Mesenchymal stem cell (in vitro differentiated cells and primary cell): ENCODE data around the gene MSMB.
A peak's percentile ranks its signal among the peaks of the same experiment; 100 is the strongest.

Source experiments
- DNase-seq: peaks from one replicate; pipeline ENCODE4 v3.0.0-alpha.2; 2013
- H2AFZ ChIP-seq: one replicate; pipeline ENCODE4 v1.6.1; 2013; ENCODE audit warnings: low read depth, mild to moderate bottlenecking, control low read depth, inconsistent platforms, low read length, moderate library complexity
- H2AK5ac ChIP-seq: 2 replicates; pipeline ENCODE4 v1.6.1; 2013; ENCODE audit warnings: low read length, moderate library complexity, mild to moderate bottlenecking, inconsistent platforms; ENCODE audit not compliant: severe bottlenecking
- H2BK120ac ChIP-seq: one replicate; pipeline ENCODE4 v1.6.1; 2013; ENCODE audit warnings: low read depth, mild to moderate bottlenecking, inconsistent platforms, low read length, moderate library complexity
- H2BK12ac ChIP-seq, 2 experiments: one replicate each; pipeline ENCODE4 v1.6.1; 2013; ENCODE audit warnings: inconsistent platforms in 2 of 2, low read length in 2 of 2, mild to moderate bottlenecking in 2 of 2, moderate library complexity in 2 of 2, control low read depth in 1 of 2
- H2BK15ac ChIP-seq: one replicate; pipeline ENCODE4 v1.6.1; 2013; ENCODE audit warnings: mild to moderate bottlenecking, low read depth, inconsistent platforms; ENCODE audit not compliant: poor library complexity, severe bottlenecking
- H2BK5ac ChIP-seq: 2 replicates; pipeline ENCODE4 v1.6.1; 2013; ENCODE audit warnings: low read depth, mild to moderate bottlenecking, low read length, control low read depth, inconsistent platforms; ENCODE audit not compliant: poor library complexity, severe bottlenecking
- H3K14ac ChIP-seq, 2 experiments: one replicate each; pipeline ENCODE4 v1.6.1; 2013; ENCODE audit warnings: inconsistent platforms in 2 of 2, low read length in 2 of 2, control low read depth in 1 of 2, mild to moderate bottlenecking in 1 of 2, moderate library complexity in 1 of 2
- H3K18ac ChIP-seq, 2 experiments: one replicate each; pipeline ENCODE4 v1.6.1; 2013; ENCODE audit warnings: inconsistent platforms in 2 of 2, low read length in 2 of 2, control low read depth in 1 of 2, low read depth in 1 of 2, mild to moderate bottlenecking in 1 of 2
- H3K23ac ChIP-seq, 2 experiments: one replicate each; pipeline ENCODE4 v1.6.1; 2013; ENCODE audit warnings: inconsistent platforms in 2 of 2, low read length in 2 of 2, mild to moderate bottlenecking in 2 of 2, moderate library complexity in 2 of 2, control low read depth in 1 of 2
- H3K27ac ChIP-seq: 2 replicates; pipeline ENCODE4 v1.5.1; 2013; ENCODE audit warnings: mild to moderate bottlenecking, moderate library complexity, low read length, control low read depth, inconsistent platforms; ENCODE audit not compliant: poor library complexity, severe bottlenecking
- H3K27me3 ChIP-seq, 2 experiments: 2 replicates each; pipeline versions ENCODE4 v1.6.1 to v1.7.0; 2013; ENCODE audit warnings: low read length in 2 of 2, mild to moderate bottlenecking in 2 of 2, moderate library complexity in 2 of 2, control low read depth in 1 of 2, inconsistent platforms in 1 of 2; ENCODE audit not compliant: control insufficient read depth in 1 of 2, insufficient read depth in 1 of 2
- H3K36me3 ChIP-seq, 2 experiments: 2 replicates each; pipeline versions ENCODE4 v1.6.1 to v1.7.0; 2013; ENCODE audit warnings: low read length in 2 of 2, control low read depth in 1 of 2, inconsistent platforms in 1 of 2, low read depth in 1 of 2, mild to moderate bottlenecking in 1 of 2; ENCODE audit not compliant: insufficient read depth in 2 of 2, control insufficient read depth in 1 of 2
- H3K4ac ChIP-seq, 2 experiments: one replicate each; pipeline ENCODE4 v1.6.1; 2013; ENCODE audit warnings: inconsistent platforms in 2 of 2, low read length in 2 of 2, mild to moderate bottlenecking in 2 of 2, moderate library complexity in 2 of 2, control low read depth in 1 of 2, low read depth in 1 of 2
- H3K4me1 ChIP-seq: 2 replicates; pipeline ENCODE4 v1.6.1; 2013; ENCODE audit warnings: low read depth, low read length, control low read depth; ENCODE audit not compliant: control insufficient read depth, insufficient read depth
- H3K4me2 ChIP-seq: 2 replicates; pipeline ENCODE4 v1.6.1; 2013; ENCODE audit warnings: low read length, mild to moderate bottlenecking, inconsistent platforms; ENCODE audit not compliant: poor library complexity, severe bottlenecking
- H3K4me3 ChIP-seq, 2 experiments: 2 replicates each; pipeline versions ENCODE4 v1.5.1 to v1.7.0; 2013; ENCODE audit warnings: low read length in 2 of 2, mild to moderate bottlenecking in 2 of 2, control low read depth in 1 of 2, low read depth in 1 of 2; ENCODE audit not compliant: insufficient read depth in 1 of 2
- H3K79me1 ChIP-seq: replicated peaks from 2 replicates; pipeline ENCODE4 v1.6.1; 2013; ENCODE audit warnings: mild to moderate bottlenecking, control low read depth, low read length, inconsistent platforms; ENCODE audit not compliant: poor library complexity, severe bottlenecking
- H3K9ac ChIP-seq: 2 replicates; pipeline ENCODE4 v1.7.0; 2013; ENCODE audit warnings: mild to moderate bottlenecking, low read length, moderate library complexity
- H3K9me3 ChIP-seq: 2 replicates; pipeline ENCODE4 v1.7.0; 2013; ENCODE audit warnings: mild to moderate bottlenecking, low read length; ENCODE audit not compliant: control insufficient read depth
- H4K8ac ChIP-seq: one replicate; pipeline ENCODE4 v1.6.1; 2013; ENCODE audit warnings: inconsistent platforms, mild to moderate bottlenecking, low read length, moderate library complexity
- H4K91ac ChIP-seq: one replicate; pipeline ENCODE4 v1.6.1; 2013; ENCODE audit warnings: mild to moderate bottlenecking, low read length, inconsistent platforms
- WGBS: methylation state at CpG from one replicate; pipeline ENCODE4 v1.1.7; 2013; ENCODE audit warnings: mixed read lengths; 5-methylcytosine and 5-hydroxymethylcytosine counted together

MSMB gene

GRCh38 chr10:46028584-46029460 is 17.2 kb downstream of the MSMB start:
- Histone ChIP-seq H3K18ac (no peak overlapping the region), H3K4ac (no peak overlapping the region), H3K14ac (no peak overlapping the region), H3K4me3 (peak overlapping the region in 1 of 2 experiments; percentile 94), H3K4me1 (peaks cover 10% of the 10 kb centered on the region), H2AK5ac (no peak overlapping the region), H4K91ac (no peak overlapping the region), H2BK5ac (no peak overlapping the region), H2BK120ac (no peak overlapping the region), H3K79me1 (no peaks in the 10 kb centered on the region), H3K9me3 (no peaks in the 10 kb centered on the region), H2BK12ac (no peak overlapping the region), H4K8ac (no peak overlapping the region), H2AFZ (no peak overlapping the region), H3K23ac (no peak overlapping the region), H3K9ac (peak overlapping the region; percentile 98), H3K27ac (no peak overlapping the region), H3K36me3 (peaks cover 0 to 4% of the 10 kb centered on the region in 2 experiments), H2BK15ac (no peak overlapping the region), H3K4me2 (peak overlapping the region; percentile 75), H3K27me3 (no peaks in the 10 kb centered on the region)
- WGBS = 8% methylated on average over 2 of the region's 6 CpGs
- DNase-seq = peak; percentile 84

DNA sequence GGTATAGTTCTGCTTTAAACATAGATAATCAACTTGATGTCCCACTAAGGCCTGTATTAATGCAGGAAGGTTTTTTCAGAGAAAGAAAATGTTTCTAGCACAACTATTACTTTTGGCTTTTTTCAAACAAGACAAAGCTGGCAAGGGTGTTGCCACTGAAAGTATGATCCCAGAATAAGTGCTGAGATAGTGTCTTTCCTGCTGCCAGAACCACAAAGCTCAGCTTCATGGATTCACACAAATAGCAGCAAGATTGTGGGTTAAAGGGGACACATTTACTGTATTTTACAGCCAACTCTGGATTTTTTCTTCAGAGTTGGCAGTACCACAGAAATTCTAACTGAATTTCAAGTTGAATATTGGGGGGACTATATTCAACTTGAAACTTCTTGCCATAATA is 20.0 kb downstream of the MSMB start:
- H2BK5ac ChIP-seq = no peak overlapping the region
- H4K91ac ChIP-seq = no peak overlapping the region
- H3K27me3 ChIP-seq = no peaks in the 10 kb centered on the region
- peak overlapping the region; percentile 88 for H3K9ac ChIP-seq
- H2BK15ac ChIP-seq = no peak overlapping the region
- no peak overlapping the region for H3K4me3 ChIP-seq
- H2BK12ac ChIP-seq = no peak overlapping the region
- no peak overlapping the region for H3K4me2 ChIP-seq
- no peak overlapping the region for H2AFZ ChIP-seq
- DNase-seq = no peak
- H3K14ac ChIP-seq = no peak overlapping the region
- H3K18ac ChIP-seq = no peak overlapping the region
- H3K4ac ChIP-seq = no peak overlapping the region
- H2AK5ac ChIP-seq = no peak overlapping the region
- H3K4me1 ChIP-seq = peaks cover 14% of the 10 kb centered on the region
- peaks cover 0 to 4% of the 10 kb centered on the region in 2 experiments for H3K36me3 ChIP-seq
- no peaks in the 10 kb centered on the region for H3K9me3 ChIP-seq
- no peak overlapping the region for H3K27ac ChIP-seq
- no peaks in the 10 kb centered on the region for H3K79me1 ChIP-seq
- H4K8ac ChIP-seq = no peak overlapping the region
- no peak overlapping the region for H3K23ac ChIP-seq
- H2BK120ac ChIP-seq = no peak overlapping the region

DNA sequence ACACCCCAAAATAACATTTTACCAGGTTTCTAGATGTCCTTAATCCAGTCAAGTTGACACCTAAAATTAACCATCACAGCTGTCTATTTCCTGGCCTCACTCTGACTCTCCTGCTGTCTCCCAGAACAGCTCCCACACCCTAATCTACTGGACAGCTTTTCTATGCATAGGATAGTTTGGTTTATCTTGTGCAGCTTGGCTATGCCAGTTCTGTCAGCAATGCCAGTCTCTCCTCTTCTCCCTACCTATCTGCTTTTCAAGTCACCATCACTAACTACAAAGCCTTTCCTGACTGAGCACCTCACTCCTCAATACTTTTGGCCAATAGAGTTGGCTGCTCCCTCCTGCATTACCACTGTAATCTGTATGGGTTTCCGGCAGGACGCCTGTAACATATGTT is 20.7 kb downstream of the MSMB start:
- no peak overlapping the region for H3K27ac ChIP-seq
- no peak overlapping the region for H2BK15ac ChIP-seq
- H3K9me3 ChIP-seq = no peaks in the 10 kb centered on the region
- H3K23ac ChIP-seq = no peak overlapping the region
- no peak for DNase-seq
- H3K4me3 ChIP-seq = peak overlapping the region in 1 of 2 experiments; percentile 5
- H3K36me3 ChIP-seq = peaks cover 0 to 4% of the 10 kb centered on the region in 2 experiments
- H3K27me3 ChIP-seq = no peaks in the 10 kb centered on the region
- no peak overlapping the region for H4K91ac ChIP-seq
- H2AFZ ChIP-seq = no peak overlapping the region
- H3K4me1 ChIP-seq = peaks cover 14% of the 10 kb centered on the region
- H2AK5ac ChIP-seq = no peak overlapping the region
- peak overlapping the region; percentile 88 for H3K9ac ChIP-seq
- peak overlapping the region; percentile 10 to 42 for H2BK12ac ChIP-seq
- H2BK5ac ChIP-seq = no peak overlapping the region
- peak overlapping the region in 1 of 2 experiments; percentile 58 for H3K4ac ChIP-seq
- no peak overlapping the region for H3K4me2 ChIP-seq
- no peaks in the 10 kb centered on the region for H3K79me1 ChIP-seq
- WGBS = 100% methylated on average over 2 of the region's 2 CpGs
- no peak overlapping the region for H3K14ac ChIP-seq
- no peak overlapping the region for H2BK120ac ChIP-seq
- peak overlapping the region; percentile 57 for H4K8ac ChIP-seq
- no peak overlapping the region for H3K18ac ChIP-seq

DNA sequence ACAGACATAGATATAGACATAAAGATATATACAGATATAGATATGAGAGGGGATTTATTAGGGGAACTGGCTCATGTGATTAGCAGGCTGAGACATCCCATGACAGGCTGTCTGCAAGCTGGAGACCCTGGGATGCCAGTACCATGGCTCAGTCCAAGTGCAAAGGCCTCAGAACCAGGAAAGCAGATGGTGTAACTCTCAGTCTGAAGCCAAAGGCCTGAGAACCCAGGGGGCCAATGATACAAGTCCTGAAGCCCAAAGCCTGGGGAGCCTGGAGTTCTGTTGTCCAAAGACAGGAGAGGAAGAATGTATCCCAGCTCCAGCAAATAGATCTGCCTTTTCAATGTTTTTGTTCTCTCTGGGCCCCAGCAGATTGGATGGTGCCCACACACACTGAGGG is 21.1 kb downstream of the MSMB start:
- H3K14ac ChIP-seq = no peak overlapping the region
- no peak overlapping the region for H3K4me3 ChIP-seq
- no peak overlapping the region for H3K18ac ChIP-seq
- H3K23ac ChIP-seq = no peak overlapping the region
- H3K36me3 ChIP-seq = peaks cover 0 to 4% of the 10 kb centered on the region in 2 experiments
- H3K79me1 ChIP-seq = no peaks in the 10 kb centered on the region
- H3K27me3 ChIP-seq = no peaks in the 10 kb centered on the region
- no peaks in the 10 kb centered on the region for H3K9me3 ChIP-seq
- peak; percentile 44 for DNase-seq
- H2BK120ac ChIP-seq = no peak overlapping the region
- H2BK12ac ChIP-seq = no peak overlapping the region
- H3K9ac ChIP-seq = peak overlapping the region; percentile 88
- no peak overlapping the region for H2AFZ ChIP-seq
- H3K4me2 ChIP-seq = no peak overlapping the region
- H2BK5ac ChIP-seq = no peak overlapping the region
- H3K4ac ChIP-seq = no peak overlapping the region
- H2AK5ac ChIP-seq = peak overlapping the region; percentile 51
- H3K27ac ChIP-seq = peak overlapping the region; percentile 8
- H3K4me1 ChIP-seq = peaks cover 16% of the 10 kb centered on the region
- H2BK15ac ChIP-seq = no peak overlapping the region
- H4K8ac ChIP-seq = no peak overlapping the region
- no peak overlapping the region for H4K91ac ChIP-seq
